ENCODE data around the gene CKAP5. TPM values are rescaled to one million over a fixed set of nuclear protein-coding genes. Genes with fewer than 3 reads are reported as not detected.

Gene CKAP5
- polyA plus RNA-seq, 1 donor (not counting 4 experiments of a cell fraction or from before 2014, with no cell fraction given) = 96.4 TPM

GRCh38 chr11:46705070-46705688, 140.9 kb downstream of the CKAP5 start:
- Histone ChIP-seq H3K9me1 (ENCODE audit: control insufficient read depth, extremely low read depth, insufficient read depth, low read length) (no peaks in the 10 kb centered on the region), H3K79me2 (ENCODE audit: control insufficient read depth, insufficient read depth, low read length) (peaks cover 47% of the 10 kb centered on the region), H3K4me2 (ENCODE audit: control insufficient read depth, extremely low read depth, insufficient read depth, low read depth, low read length) (no peak overlapping the region), H3K27ac (ENCODE audit: control insufficient read depth, insufficient read depth, low read length) (no peak overlapping the region), H3K9ac (ENCODE audit: control insufficient read depth, extremely low read depth, insufficient read depth, low read length) (no peak overlapping the region), H2AFZ (ENCODE audit: control insufficient read depth, low read length) (no peak overlapping the region), H3K4me3 (ENCODE audit: control insufficient read depth in 2 of 3, extremely low read depth in 1 of 3, insufficient read depth in 2 of 3, low read depth in 1 of 3, low read length in 3 of 3) (no peak overlapping the region), H3K36me3 (ENCODE audit: control insufficient read depth in 2 of 2, extremely low read depth in 1 of 2, insufficient read depth in 2 of 2, low read length in 2 of 2) (peaks cover 27 to 51% of the 10 kb centered on the region in 2 experiments), H3K9me3 (ENCODE audit: control insufficient read depth, low read depth, low read length) (no peaks in the 10 kb centered on the region), H4K20me1 (ENCODE audit: control insufficient read depth, extremely low read depth, insufficient read depth, low read length) (peaks cover 3% of the 10 kb centered on the region), H3K27me3 (ENCODE audit: control insufficient read depth, extremely low read depth, insufficient read depth, low read length) (no peaks in the 10 kb centered on the region), H3K4me1 (ENCODE audit: control insufficient read depth, extremely low read depth, insufficient read depth, low read length) (peaks cover 5% of the 10 kb centered on the region)
- no peak for FAIRE-seq
- no peak for TF ChIP-seq EZH2 (IDR thresholded peaks at IDR 0.05; ENCODE audit: low read length)
- no peak for TF ChIP-seq CTCF (optimal IDR thresholded peaks at IDR 0.05 in 1 of 3, IDR thresholded peaks at IDR 0.05 in 1 of 3, conservative IDR thresholded peaks at IDR 0.05 in 1 of 3; ENCODE audit: extremely low read depth in 1 of 3, insufficient read depth in 2 of 3, low read length in 3 of 3)
- no peak for DNase-seq (ENCODE audit: low read depth, low spot score)
- dilution Hi-C loops (cut with MboI; ENCODE audit: extremely low pct_ligation_motif_present, low sequenced_read_pairs) = no loop called here

- peak overlapping the region; percentile 97 for H3K4me2 ChIP-seq (ENCODE audit: control insufficient read depth, extremely low read depth, insufficient read depth, low read depth, low read length)
- no peaks in the 10 kb centered on the region for H3K9me1 ChIP-seq (ENCODE audit: control insufficient read depth, extremely low read depth, insufficient read depth, low read length)
- peak overlapping the region; percentile 96 for H2AFZ ChIP-seq (ENCODE audit: control insufficient read depth, low read length)
- H3K36me3 ChIP-seq (ENCODE audit: control insufficient read depth in 2 of 2, extremely low read depth in 1 of 2, insufficient read depth in 2 of 2, low read length in 2 of 2) = peaks cover 21 to 37% of the 10 kb centered on the region in 2 experiments
- dilution Hi-C loops (cut with MboI; ENCODE audit: extremely low pct_ligation_motif_present, low sequenced_read_pairs) = no loop called here
- peak overlapping the region; percentile 97 for H3K27ac ChIP-seq (ENCODE audit: control insufficient read depth, insufficient read depth, low read length)
- peak overlapping the region; percentile 81 to 97 (median 85) for H3K4me3 ChIP-seq (ENCODE audit: control insufficient read depth in 2 of 3, extremely low read depth in 1 of 3, insufficient read depth in 2 of 3, low read depth in 1 of 3, low read length in 3 of 3)
- DNase-seq (ENCODE audit: low read depth, low spot score) (no peak), FAIRE-seq (no peak)
- peaks cover 13% of the 10 kb centered on the region for H3K4me1 ChIP-seq (ENCODE audit: control insufficient read depth, extremely low read depth, insufficient read depth, low read length)
- H3K27me3 ChIP-seq (ENCODE audit: control insufficient read depth, extremely low read depth, insufficient read depth, low read length) = no peaks in the 10 kb centered on the region
- peak overlapping the region; percentile 88 for H3K9ac ChIP-seq (ENCODE audit: control insufficient read depth, extremely low read depth, insufficient read depth, low read length)
- H4K20me1 ChIP-seq (ENCODE audit: control insufficient read depth, extremely low read depth, insufficient read depth, low read length) = peaks cover 3% of the 10 kb centered on the region
- H3K79me2 ChIP-seq (ENCODE audit: control insufficient read depth, insufficient read depth, low read length) = peaks cover 76% of the 10 kb centered on the region
- TF ChIP-seq EZH2 (IDR thresholded peaks at IDR 0.05; ENCODE audit: low read length) (no peak), CTCF (optimal IDR thresholded peaks at IDR 0.05 in 1 of 3, IDR thresholded peaks at IDR 0.05 in 1 of 3, conservative IDR thresholded peaks at IDR 0.05 in 1 of 3; ENCODE audit: extremely low read depth in 1 of 3, insufficient read depth in 2 of 3, low read length in 3 of 3) (no peak)
- no peaks in the 10 kb centered on the region for H3K9me3 ChIP-seq (ENCODE audit: control insufficient read depth, low read depth, low read length)
These were observed 144.9 kb downstream of the CKAP5 start for GRCh38 chr11:46701078-46701654.
